IMR-90 (cell line): Measurements from ENCODE around the gene ALCAM. TPM values are rescaled to one million over a fixed set of nuclear protein-coding genes. Genes with fewer than 3 reads are reported as not detected.

ENCODE experiments used
- ATAC-seq: fragments of 200-7000 bp; cut with Tn5 transposase; 2 replicates; pipeline ENCODE4 v1.9.1; 2020; ENCODE audit warnings: low read depth, mild to moderate bottlenecking, moderate library complexity
- BruUV-seq: library from RNA; stranded (reverse); fragments of 400-500 nt; replicated peaks from 2 replicates; lab custom pipeline; 2021; lab: Mats Ljungman, UMichigan
- CTCF ChIA-PET: fragments of 300-600 bp; formaldehyde crosslinking; extraction: SDS; loops from one replicate; lab custom pipeline; 2021; ENCODE audit warnings: antibody characterized with exemption; lab: Yijun Ruan, JAX
- POLR2A ChIA-PET: fragments of 300-600 bp; sonication (Branson Sonifier 250); formaldehyde crosslinking; loops from one replicate; lab custom pipeline; 2022; ENCODE audit warnings: antibody characterized with exemption; ENCODE audit not compliant: unreplicated experiment; lab: Charles Lee
- DNase-seq: peaks from one replicate; pipeline ENCODE4 v3.0.0; 2013
- H2AFZ ChIP-seq: replicated peaks from 2 replicates; pipeline ENCODE3; 2013; ENCODE audit warnings: low read length, mild to moderate bottlenecking; ENCODE audit not compliant: poor library complexity
- H2AK5ac ChIP-seq: 2 replicates; pipeline ENCODE4 v1.6.1; 2013; ENCODE audit warnings: low read depth, low read length, inconsistent platforms
- H2AK9ac ChIP-seq: replicated peaks from 2 replicates; pipeline ENCODE3; 2013; ENCODE audit warnings: mild to moderate bottlenecking, low read depth, low read length, moderate library complexity; ENCODE audit not compliant: poor library complexity
- H2BK120ac ChIP-seq: 2 replicates; pipeline ENCODE4 v1.6.1; 2013; ENCODE audit warnings: low read depth, low read length, inconsistent platforms
- H2BK15ac ChIP-seq: 3 replicates; pipeline ENCODE4 v1.6.1; 2013; ENCODE audit warnings: low read depth, low read length, inconsistent platforms
- H2BK20ac ChIP-seq: 2 replicates; pipeline ENCODE4 v1.6.1; 2013; ENCODE audit warnings: low read depth, mild to moderate bottlenecking, inconsistent platforms, low read length, moderate library complexity
- H2BK5ac ChIP-seq: 2 replicates; pipeline ENCODE4 v1.6.1; 2013; ENCODE audit warnings: mild to moderate bottlenecking, low read depth, low read length, inconsistent platforms; ENCODE audit not compliant: poor library complexity, severe bottlenecking
- H3K14ac ChIP-seq: replicated peaks from 2 replicates; pipeline ENCODE4 v1.6.1; 2013; ENCODE audit warnings: low read depth, low read length, inconsistent platforms
- H3K18ac ChIP-seq: 2 replicates; pipeline ENCODE4 v1.6.1; 2013; ENCODE audit warnings: low read depth, low read length, control low read depth
- H3K23ac ChIP-seq: 2 replicates; pipeline ENCODE4 v1.6.1; 2013; ENCODE audit warnings: low read depth, low read length, inconsistent platforms
- H3K27ac ChIP-seq: 2 replicates; pipeline ENCODE4 v1.5.1; 2013; ENCODE audit warnings: mild to moderate bottlenecking, control low read depth, low read length; ENCODE audit not compliant: insufficient read depth
- H3K27me3 ChIP-seq: 2 replicates; pipeline ENCODE4 v1.6.1; 2013; ENCODE audit warnings: low read length; ENCODE audit not compliant: control insufficient read depth, insufficient read depth
- H3K36me3 ChIP-seq: 2 replicates; pipeline ENCODE4 v1.6.1; 2013; ENCODE audit warnings: low read length, mixed read lengths; ENCODE audit not compliant: control insufficient read depth, insufficient read depth
- H3K4ac ChIP-seq: 2 replicates; pipeline ENCODE4 v1.6.1; 2013; ENCODE audit warnings: low read depth, low read length, inconsistent platforms
- H3K4me1 ChIP-seq: 2 replicates; pipeline ENCODE4 v1.6.1; 2013; ENCODE audit warnings: low read length, mixed read lengths; ENCODE audit not compliant: control insufficient read depth, insufficient read depth
- H3K4me2 ChIP-seq: 2 replicates; pipeline ENCODE4 v1.6.1; 2013; ENCODE audit warnings: low read depth, mild to moderate bottlenecking, control low read depth, low read length, moderate library complexity
- H3K4me3 ChIP-seq: 2 replicates; pipeline ENCODE4 v1.5.1; 2013; ENCODE audit warnings: low read depth, mild to moderate bottlenecking, control low read depth, low read length, moderate library complexity; ENCODE audit not compliant: insufficient read depth
- H3K56ac ChIP-seq: 2 replicates; pipeline ENCODE4 v1.6.1; 2013; ENCODE audit warnings: low read length, inconsistent platforms; ENCODE audit not compliant: insufficient read depth; ENCODE audit errors: extremely low read depth
- H3K79me1 ChIP-seq, 2 experiments: 2 replicates each; pipeline ENCODE4 v1.6.1; 2013; ENCODE audit warnings: low read length in 2 of 2, inconsistent platforms in 1 of 2, low read depth in 1 of 2
- H3K9ac ChIP-seq: 2 replicates; pipeline ENCODE4 v1.6.1; 2013; ENCODE audit warnings: low read depth, low read length, control low read depth
- H3K9me1 ChIP-seq: 2 replicates; pipeline ENCODE4 v1.6.1; 2013; ENCODE audit warnings: low read length, inconsistent platforms; ENCODE audit not compliant: insufficient read depth
- H3K9me3 ChIP-seq: 2 replicates; pipeline ENCODE4 v1.6.1; 2013; ENCODE audit warnings: low read length; ENCODE audit not compliant: control insufficient read depth, insufficient read depth
- H4K20me1 ChIP-seq: 2 replicates; pipeline ENCODE4 v1.6.1; 2013; ENCODE audit warnings: low read length, inconsistent platforms; ENCODE audit not compliant: insufficient read depth
- H4K5ac ChIP-seq: 2 replicates; pipeline ENCODE4 v1.6.1; 2013; ENCODE audit warnings: mild to moderate bottlenecking, low read depth, low read length, control low read depth
- H4K8ac ChIP-seq, 2 experiments: 2 replicates each; pipeline ENCODE4 v1.6.1; 2013; ENCODE audit warnings: low read depth in 2 of 2, low read length in 2 of 2, control low read depth in 1 of 2, inconsistent platforms in 1 of 2
- H4K91ac ChIP-seq: 2 replicates; pipeline ENCODE4 v1.6.1; 2013; ENCODE audit warnings: low read depth, low read length, inconsistent platforms; ENCODE audit not compliant: insufficient read depth
- BHLHE40 ChIP-seq: fragments of 150-350 bp; IDR thresholded peaks from 2 replicates; pipeline ENCODE4 v1.6.1; 2016; ENCODE audit warnings: mild to moderate bottlenecking, low read depth, low read length
- CEBPB ChIP-seq: IDR thresholded peaks from 2 replicates; pipeline ENCODE4 v1.6.1; 2012; ENCODE audit warnings: low read depth, low read length, improper control_type of control experiment
- CHD1 ChIP-seq: IDR thresholded peaks from 2 replicates; pipeline ENCODE4 v1.6.1; 2012; ENCODE audit warnings: low read depth, low read length, improper control_type of control experiment
- FOS ChIP-seq: fragments of 150-350 bp; IDR thresholded peaks from 2 replicates; pipeline ENCODE4 v1.6.1; 2016; ENCODE audit warnings: low read depth, low read length
- MAFK ChIP-seq: IDR thresholded peaks from 2 replicates; pipeline ENCODE4 v1.6.1; 2012; ENCODE audit warnings: low read depth, low read length, improper control_type of control experiment
- MAZ ChIP-seq: IDR thresholded peaks from 2 replicates; pipeline ENCODE4 v1.6.1; 2012; ENCODE audit warnings: low read depth, mild to moderate bottlenecking, low read length, improper control_type of control experiment, moderate library complexity, borderline replicate concordance
- MXI1 ChIP-seq: IDR thresholded peaks from 2 replicates; pipeline ENCODE4 v1.6.1; 2012; ENCODE audit warnings: low read depth, mild to moderate bottlenecking, low read length, moderate library complexity, borderline replicate concordance
- NFE2L2 ChIP-seq: fragments of 150-350 bp; IDR thresholded peaks from 2 replicates; pipeline ENCODE4 v1.6.1; 2016; ENCODE audit warnings: low read depth, mild to moderate bottlenecking, low read length
- POLR2A ChIP-seq: IDR thresholded peaks from 2 replicates; pipeline ENCODE4 v1.6.1; 2012; ENCODE audit warnings: mild to moderate bottlenecking, low read depth, low read length
- RAD21 ChIP-seq: IDR thresholded peaks from 2 replicates; pipeline ENCODE4 v1.6.1; 2012; ENCODE audit warnings: low read length, improper control_type of control experiment
- RCOR1 ChIP-seq: IDR thresholded peaks from 2 replicates; pipeline ENCODE4 v1.6.1; 2012; ENCODE audit warnings: mild to moderate bottlenecking, low read length, improper control_type of control experiment; ENCODE audit not compliant: insufficient replicate concordance
- RFX5 ChIP-seq: IDR thresholded peaks from 2 replicates; pipeline ENCODE4 v1.8.0; 2012; ENCODE audit warnings: low read depth, mild to moderate bottlenecking, low read length, moderate library complexity
- SMC3 ChIP-seq: fragments of 150-350 bp; IDR thresholded peaks from 2 replicates; pipeline ENCODE4 v1.6.1; 2016; ENCODE audit warnings: low read depth, mild to moderate bottlenecking, antibody characterized with exemption, low read length, moderate library complexity
- WGBS, 2 experiments: methylation state at CpG; one replicate each; pipeline versions ENCODE4 v1.1.5 to v1.1.7; 2013; ENCODE audit warnings: missing lambda C conversion rate in 2 of 2; ENCODE audit not compliant: insufficient read length in 1 of 2; ENCODE audit errors: extremely low coverage in 2 of 2; 5-methylcytosine and 5-hydroxymethylcytosine counted together
- dilution Hi-C: fragments of 300-500 bp; cut with HindIII; formaldehyde crosslinking; loops from one replicate; pipeline ENCODE4 v1.14.3; 2018; ENCODE audit warnings: low sequenced_read_pairs; ENCODE audit not compliant: unreplicated experiment
- in situ Hi-C: fragments of 300-500 bp; cut with MboI; formaldehyde crosslinking; loops from 3 replicates; pipeline ENCODE4 v1.14.3; 2019; ENCODE audit warnings: low sequenced_read_pairs, inconsistent platforms, mixed read lengths
- intact Hi-C: fragments of 100-400 bp; cut with micrococcal nuclease; formaldehyde crosslinking; loops from 2 replicates; pipeline ENCODE4 v1.10.0; 2022
- polyA plus RNA-seq, 3 experiments: library from polyadenylated mRNA; depleted of rRNA; stranded (reverse); fragments of >200 nt; gene quantifications; 2 replicates each; pipeline ENCODE4 v1.2.3, GENCODE V29; 2012; ENCODE audit warnings: low replicate concordance in 1 of 3
- total RNA-seq: library from RNA; depleted of rRNA; stranded (reverse); fragments of >200 nt; gene quantifications from 2 replicates; pipeline ENCODE4 v1.2.3, GENCODE V29; 2012
- TF ChIP-seq, protein P1 (sequence below): fragments of 150-350 bp; IDR thresholded peaks from 2 replicates; pipeline ENCODE4 v1.6.1; 2017; ENCODE audit warnings: mild to moderate bottlenecking, antibody characterized with exemption, low read length, low read depth
- TF ChIP-seq, protein P2 (sequence below): conservative IDR thresholded peaks from 2 replicates; pipeline ENCODE4 v1.5.1; 2012; ENCODE audit warnings: mild to moderate bottlenecking, low read depth, low read length, improper control_type of control experiment
- TF ChIP-seq, protein P3 (sequence below): fragments of 150-350 bp; IDR thresholded peaks from 2 replicates; pipeline ENCODE4 v1.6.1; 2016; ENCODE audit warnings: low read depth, mild to moderate bottlenecking, low read length, moderate library complexity, borderline replicate concordance

Gene ALCAM
- total and polyA plus RNA-seq, 2 of the 4 experiments (the other 2 are of a cell fraction) = 117 to 423 TPM

DNA sequence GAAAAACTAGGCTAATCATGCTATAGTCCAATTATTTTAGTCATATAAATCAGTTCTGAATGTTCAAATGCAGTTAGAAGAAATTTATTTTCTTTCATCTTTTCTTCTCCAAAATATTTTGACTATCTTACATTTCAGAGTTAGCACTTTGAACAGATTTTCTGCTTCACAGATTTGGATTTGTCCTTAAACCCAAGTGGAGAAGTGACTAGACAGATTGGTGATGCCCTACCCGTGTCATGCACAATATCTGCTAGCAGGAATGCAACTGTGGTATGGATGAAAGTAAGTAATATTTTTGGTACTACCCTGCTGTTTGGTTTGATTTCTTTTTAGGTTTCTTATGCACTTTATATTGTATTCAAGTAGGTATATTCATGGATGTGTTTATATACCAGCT, 178.3 kb downstream of the ALCAM start:
- no CpG with 5 or more reads among the region's 1 CpG for WGBS, 2 experiments

More for the DNA sequence above, 178.3 kb downstream of the ALCAM start:
- H3K18ac ChIP-seq = no peak overlapping the region
- no peak overlapping the region for H3K14ac ChIP-seq
- H3K4me1 ChIP-seq = no peaks in the 10 kb centered on the region
- ChIA-PET POLR2A (no interaction called here), CTCF (no interaction called here)
- ATAC-seq (no peak), DNase-seq (no peak)
- H4K91ac ChIP-seq = no peak overlapping the region
- H2BK15ac ChIP-seq = no peak overlapping the region
- H3K4me2 ChIP-seq = no peak overlapping the region
- H3K9me3 ChIP-seq = no peaks in the 10 kb centered on the region
- H2AK9ac ChIP-seq = no peak overlapping the region
- no peak overlapping the region for H3K27ac ChIP-seq
- no peak overlapping the region for H4K5ac ChIP-seq
- no peak overlapping the region for H2BK5ac ChIP-seq
- H3K79me1 ChIP-seq = peaks cover 5 to 9% of the 10 kb centered on the region in 2 experiments; a peak in 3 of 4 replicates
- no TSS peak for BruUV-seq
- no peak overlapping the region for H3K23ac ChIP-seq
- H2AFZ ChIP-seq = no peak overlapping the region
- H2AK5ac ChIP-seq = no peak overlapping the region
- no peak overlapping the region for H2BK20ac ChIP-seq
- in situ Hi-C loops = loop anchor here (25.0 kb wide), 1 partner anchor 933 kb away; no protein-coding TSS in a partner anchor
- H3K36me3 ChIP-seq = peaks cover 22% of the 10 kb centered on the region
- H2BK120ac ChIP-seq = no peak overlapping the region
- no peak for TF ChIP-seq MAFK
- no peak for TF ChIP-seq NFE2L2
- TF ChIP-seq BHLHE40 = no peak
- no peak for TF ChIP-seq RCOR1
- TF ChIP-seq, protein P1, sequence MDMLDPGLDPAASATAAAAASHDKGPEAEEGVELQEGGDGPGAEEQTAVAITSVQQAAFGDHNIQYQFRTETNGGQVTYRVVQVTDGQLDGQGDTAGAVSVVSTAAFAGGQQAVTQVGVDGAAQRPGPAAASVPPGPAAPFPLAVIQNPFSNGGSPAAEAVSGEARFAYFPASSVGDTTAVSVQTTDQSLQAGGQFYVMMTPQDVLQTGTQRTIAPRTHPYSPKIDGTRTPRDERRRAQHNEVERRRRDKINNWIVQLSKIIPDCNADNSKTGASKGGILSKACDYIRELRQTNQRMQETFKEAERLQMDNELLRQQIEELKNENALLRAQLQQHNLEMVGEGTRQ = no peak
- no peak for TF ChIP-seq CHD1
- no peak for TF ChIP-seq FOS
- TF ChIP-seq RFX5 = no peak
- TF ChIP-seq, protein P2, sequence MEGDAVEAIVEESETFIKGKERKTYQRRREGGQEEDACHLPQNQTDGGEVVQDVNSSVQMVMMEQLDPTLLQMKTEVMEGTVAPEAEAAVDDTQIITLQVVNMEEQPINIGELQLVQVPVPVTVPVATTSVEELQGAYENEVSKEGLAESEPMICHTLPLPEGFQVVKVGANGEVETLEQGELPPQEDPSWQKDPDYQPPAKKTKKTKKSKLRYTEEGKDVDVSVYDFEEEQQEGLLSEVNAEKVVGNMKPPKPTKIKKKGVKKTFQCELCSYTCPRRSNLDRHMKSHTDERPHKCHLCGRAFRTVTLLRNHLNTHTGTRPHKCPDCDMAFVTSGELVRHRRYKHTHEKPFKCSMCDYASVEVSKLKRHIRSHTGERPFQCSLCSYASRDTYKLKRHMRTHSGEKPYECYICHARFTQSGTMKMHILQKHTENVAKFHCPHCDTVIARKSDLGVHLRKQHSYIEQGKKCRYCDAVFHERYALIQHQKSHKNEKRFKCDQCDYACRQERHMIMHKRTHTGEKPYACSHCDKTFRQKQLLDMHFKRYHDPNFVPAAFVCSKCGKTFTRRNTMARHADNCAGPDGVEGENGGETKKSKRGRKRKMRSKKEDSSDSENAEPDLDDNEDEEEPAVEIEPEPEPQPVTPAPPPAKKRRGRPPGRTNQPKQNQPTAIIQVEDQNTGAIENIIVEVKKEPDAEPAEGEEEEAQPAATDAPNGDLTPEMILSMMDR = no peak
- no peak for TF ChIP-seq SMC3
- TF ChIP-seq RAD21 = no peak
- no peak for TF ChIP-seq CEBPB
- no peak for TF ChIP-seq MAZ
- TF ChIP-seq MXI1 = no peak
- TF ChIP-seq POLR2A = no peak
- TF ChIP-seq, protein P3, sequence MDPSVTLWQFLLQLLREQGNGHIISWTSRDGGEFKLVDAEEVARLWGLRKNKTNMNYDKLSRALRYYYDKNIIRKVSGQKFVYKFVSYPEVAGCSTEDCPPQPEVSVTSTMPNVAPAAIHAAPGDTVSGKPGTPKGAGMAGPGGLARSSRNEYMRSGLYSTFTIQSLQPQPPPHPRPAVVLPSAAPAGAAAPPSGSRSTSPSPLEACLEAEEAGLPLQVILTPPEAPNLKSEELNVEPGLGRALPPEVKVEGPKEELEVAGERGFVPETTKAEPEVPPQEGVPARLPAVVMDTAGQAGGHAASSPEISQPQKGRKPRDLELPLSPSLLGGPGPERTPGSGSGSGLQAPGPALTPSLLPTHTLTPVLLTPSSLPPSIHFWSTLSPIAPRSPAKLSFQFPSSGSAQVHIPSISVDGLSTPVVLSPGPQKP = no peak
- no peak overlapping the region for H3K9ac ChIP-seq
- peaks cover 2% of the 10 kb centered on the region; the same call in 1 of the 2 replicates for H3K9me1 ChIP-seq
- dilution Hi-C loops = no loop called here
- no peaks in the 10 kb centered on the region for H3K27me3 ChIP-seq
- no peaks in the 10 kb centered on the region for H4K20me1 ChIP-seq
- H4K8ac ChIP-seq = no peak overlapping the region
- intact Hi-C loops = no loop called here
- no peak overlapping the region for H3K4me3 ChIP-seq
- no peak overlapping the region for H3K4ac ChIP-seq
- no peak overlapping the region for H3K56ac ChIP-seq
